ENCODE measurements around the gene BRD4.
A peak's percentile ranks its signal among the peaks of the same experiment; 100 is the strongest.

Gene BRD4

GRCh38 chr19:15307169-15307568 lies 25.2 kb downstream of the BRD4 start:
- DNase-seq, result no peak

- no peak for DNase-seq
Observed at GRCh38 chr19:15305582-15306334, 26.6 kb downstream of the BRD4 start.

GRCh38 chr19:15304140-15304705 lies 28.1 kb downstream of the BRD4 start:
- no peak for DNase-seq

GRCh38 chr19:15303105-15303780 lies 29.1 kb downstream of the BRD4 start:
- no peak for DNase-seq

- DNase-seq, result no peak
Observed at GRCh38 chr19:15300533-15301197, 31.7 kb downstream of the BRD4 start.

- DNase-seq, result no peak
Observed at GRCh38 chr19:15299568-15300409, 32.5 kb downstream of the BRD4 start.

- DNase-seq, result no peak
Observed at GRCh38 chr19:15298847-15299567, 33.3 kb downstream of the BRD4 start.

GRCh38 chr19:15297416-15298224 lies 34.7 kb downstream of the BRD4 start:
- no peak for DNase-seq

GRCh38 chr19:15296841-15297415 lies 35.4 kb downstream of the BRD4 start:
- DNase-seq, result no peak

- no peak for DNase-seq
Observed at GRCh38 chr19:15296353-15296752, 36.0 kb downstream of the BRD4 start.

GRCh38 chr19:15294561-15294990 lies 37.8 kb downstream of the BRD4 start:
- peak in 1 of 2 experiments; percentile 64 for DNase-seq

GRCh38 chr19:15293781-15294491 lies 38.4 kb downstream of the BRD4 start:
- DNase-seq, result no peak

- no peak for DNase-seq
Observed at GRCh38 chr19:15292847-15293582, 39.3 kb downstream of the BRD4 start.

- no peak for DNase-seq
Observed at GRCh38 chr19:15292140-15292539, 40.2 kb downstream of the BRD4 start.

GRCh38 chr19:15291548-15292021 lies 40.8 kb downstream of the BRD4 start:
- no peak for DNase-seq

GRCh38 chr19:15291089-15291488 lies 41.2 kb downstream of the BRD4 start:
- DNase-seq, result no peak

- no peak for DNase-seq
Observed at GRCh38 chr19:15290166-15290565, 42.2 kb downstream of the BRD4 start.

GRCh38 chr19:15289673-15290072 lies 42.7 kb downstream of the BRD4 start:
- no peak for DNase-seq
